Kasumi-1 (cell line): ENCODE results near the gene NUF2.
"Not testable (repeated sequence)": the region's sequence is repeated elsewhere in the genome, so short reads cannot be mapped to it uniquely, and the experiment has no call there.

Experiments
- DNase-seq, 2 experiments: peaks; one replicate each; lab custom pipeline; 2025; lab: John Stamatoyannopoulos, UW

Gene NUF2

DNA sequence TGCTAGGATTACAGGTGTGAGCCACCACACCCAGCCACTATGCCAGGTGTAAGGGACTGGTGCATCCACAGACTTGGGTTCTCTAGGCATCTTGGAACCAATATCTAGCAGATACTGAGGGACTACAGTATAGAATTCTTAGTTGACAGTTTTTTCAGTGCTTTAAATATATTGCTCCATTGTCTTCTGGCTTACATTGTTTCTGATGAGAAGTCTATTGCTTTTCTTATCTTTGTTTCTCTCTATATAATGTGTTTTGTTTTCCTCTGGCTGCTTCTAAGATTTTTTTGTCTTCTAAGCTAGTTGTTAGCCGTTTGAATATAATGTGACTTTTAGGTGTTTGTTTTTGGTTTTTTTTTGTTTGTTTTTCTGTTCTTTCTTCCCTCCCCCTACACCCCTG, 13.5 kb downstream of the NUF2 start:
- no peak for DNase-seq

DNA sequence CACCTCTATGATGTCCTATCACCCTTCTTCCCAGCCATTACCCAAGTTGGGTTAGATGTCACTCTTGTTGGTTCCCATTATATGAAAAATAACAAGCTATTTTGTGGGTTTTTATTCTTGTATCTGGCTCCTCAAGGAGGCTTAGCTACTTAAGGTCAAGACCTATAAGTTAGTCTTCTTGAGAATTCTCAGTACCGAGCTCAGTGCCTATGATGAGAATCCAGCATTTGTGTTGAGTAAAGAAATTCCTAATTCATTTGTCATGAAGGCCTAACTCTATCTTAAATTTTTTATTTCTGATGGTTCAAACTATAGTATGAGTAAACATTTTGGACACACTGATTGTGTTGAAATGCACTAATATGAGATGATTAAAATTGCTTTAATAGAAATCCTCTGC, 15.9 kb downstream of the NUF2 start:
- DNase-seq = no peak

DNA sequence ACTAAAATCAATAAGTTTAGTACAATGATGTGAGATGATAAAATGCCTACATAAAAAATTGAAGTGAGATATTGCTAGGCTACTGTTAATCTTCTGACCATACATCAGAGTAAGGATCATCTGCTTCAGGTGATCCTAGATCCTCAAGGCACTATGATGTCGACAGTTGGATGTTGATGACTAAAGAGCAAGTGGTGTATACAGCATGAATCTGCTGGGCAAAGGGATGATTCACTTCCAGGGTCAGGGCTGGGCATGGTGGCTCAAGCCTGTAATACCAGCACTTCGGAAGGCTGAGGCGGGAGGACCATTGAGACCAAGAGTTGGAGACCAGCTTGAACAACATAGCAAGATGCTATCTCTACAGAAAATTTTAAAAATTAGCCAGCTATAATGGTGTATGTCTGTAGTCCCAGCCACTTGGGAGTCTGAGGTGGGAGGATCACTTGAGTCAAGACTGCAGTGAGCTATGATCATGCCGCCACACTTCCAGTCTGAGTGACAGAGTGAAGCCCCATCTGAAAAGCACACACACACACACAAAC, 24.6 kb downstream of the NUF2 start:
- DNase-seq = no peak

DNA sequence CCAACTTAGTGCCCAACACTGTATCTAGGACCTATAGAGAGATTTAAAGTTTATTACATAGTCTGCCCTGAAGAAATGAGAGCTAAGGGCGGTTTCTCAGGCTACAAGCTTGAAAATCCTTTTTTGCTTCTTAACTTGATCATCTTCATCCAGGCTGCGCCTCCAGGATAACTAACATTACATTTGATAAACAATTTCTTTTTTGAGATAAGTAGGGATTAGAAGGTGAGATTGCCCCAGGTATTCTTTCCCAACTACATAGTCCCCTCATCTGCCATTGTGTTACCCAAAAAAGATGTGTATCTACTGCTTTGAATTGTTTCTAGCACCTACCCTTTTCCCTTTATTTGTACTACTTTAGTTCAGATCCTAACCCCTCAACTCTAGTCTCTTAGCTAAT, 25.4 kb downstream of the NUF2 start:
- DNase-seq = no peak

DNA sequence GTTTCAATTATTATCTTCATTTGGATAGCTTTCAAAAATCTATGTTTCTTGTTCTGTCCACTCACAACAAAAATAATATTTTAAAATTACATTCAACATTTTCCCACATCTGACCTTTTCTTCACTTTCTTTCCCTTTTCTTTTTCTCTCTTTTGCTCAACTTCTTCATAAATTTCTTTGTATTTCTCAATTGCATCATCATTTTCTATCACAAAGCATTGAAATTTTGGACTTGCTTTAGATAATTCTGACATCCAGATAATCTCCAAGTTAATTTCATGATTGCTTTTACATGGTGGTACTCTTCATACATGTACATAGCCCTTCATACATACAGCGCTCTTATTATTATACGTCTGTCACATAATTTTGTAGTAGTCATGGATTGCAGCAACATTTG, 30.2 kb downstream of the NUF2 start:
- no peak for DNase-seq

DNA sequence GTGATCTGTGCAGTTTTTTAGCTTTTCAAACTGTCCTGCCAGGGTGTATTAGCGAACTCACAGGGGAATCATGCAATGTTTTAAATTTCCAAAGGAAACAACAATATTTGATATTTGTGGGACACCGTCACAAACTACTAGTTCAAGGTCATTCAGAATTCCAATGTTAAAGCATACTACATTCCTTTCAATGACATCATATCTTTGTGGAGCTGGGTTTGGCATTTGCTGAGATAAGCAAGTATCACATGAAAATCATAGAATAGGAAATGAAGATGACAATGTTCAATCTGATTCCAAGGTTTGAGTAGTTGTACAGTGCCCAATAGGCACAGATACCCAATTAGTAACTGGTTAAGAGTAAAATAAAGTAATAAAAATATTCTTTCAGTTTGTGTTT, 35.6 kb downstream of the NUF2 start:
- DNase-seq = no peak

DNA sequence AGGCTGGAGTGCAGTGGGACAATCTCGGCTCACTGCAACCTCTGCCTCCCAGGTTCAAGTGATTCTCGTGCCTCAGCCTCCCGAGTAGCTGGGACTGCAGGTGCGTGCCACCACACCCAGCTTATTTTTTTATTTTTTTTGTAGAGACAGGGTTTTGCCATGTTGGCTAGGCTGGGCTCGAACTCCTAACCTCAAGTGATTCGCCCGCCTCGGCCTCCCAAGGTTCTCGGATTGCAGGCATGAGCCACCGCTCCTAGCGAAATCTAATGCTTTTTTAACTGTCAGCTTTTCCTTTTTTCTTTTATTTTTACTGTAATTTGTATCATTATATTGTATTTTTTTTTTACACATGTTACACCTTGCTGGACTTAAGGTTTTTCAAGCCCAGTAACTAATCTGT, 36.4 kb downstream of the NUF2 start:
- not testable (repeated sequence) for DNase-seq

DNA sequence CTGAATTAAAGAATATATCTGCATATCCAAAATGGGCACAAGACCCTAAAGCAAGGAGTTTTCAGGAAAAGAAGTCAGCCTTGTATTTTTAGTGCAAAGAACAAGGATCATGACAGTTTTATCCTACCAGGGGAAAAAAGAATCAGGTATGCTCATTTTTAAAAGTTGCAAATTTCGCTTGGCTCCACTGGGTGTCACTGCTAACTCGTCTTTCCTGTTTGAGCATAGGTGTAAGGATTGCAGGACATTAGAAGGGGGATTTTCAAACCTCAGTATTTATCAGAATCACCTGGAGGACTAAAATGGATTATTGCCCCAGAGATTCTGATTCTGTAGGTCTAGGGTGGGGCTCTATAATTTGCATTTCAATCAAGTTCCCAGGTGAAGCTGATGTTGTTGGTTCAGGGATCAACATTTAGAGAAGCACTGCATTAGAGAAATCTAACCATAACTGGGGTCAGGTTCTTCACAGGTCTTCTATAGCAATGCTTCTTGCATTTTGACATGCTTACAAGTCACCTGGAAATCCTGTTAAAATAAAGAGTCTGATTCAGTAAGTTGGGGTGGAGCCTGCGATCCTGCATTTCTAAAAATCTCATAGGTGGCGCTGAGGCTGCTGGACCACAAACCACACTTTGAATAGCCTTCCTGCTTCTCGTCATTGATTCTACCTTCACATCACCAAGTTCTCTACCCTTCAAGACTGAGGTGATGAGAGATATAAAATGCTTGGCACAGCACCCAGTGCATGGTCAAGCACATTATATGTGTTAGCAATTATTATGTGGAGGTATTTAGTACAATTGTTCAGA, 39.6 kb downstream of the NUF2 start:
- DNase-seq = peak; percentile 4 to 40

DNA sequence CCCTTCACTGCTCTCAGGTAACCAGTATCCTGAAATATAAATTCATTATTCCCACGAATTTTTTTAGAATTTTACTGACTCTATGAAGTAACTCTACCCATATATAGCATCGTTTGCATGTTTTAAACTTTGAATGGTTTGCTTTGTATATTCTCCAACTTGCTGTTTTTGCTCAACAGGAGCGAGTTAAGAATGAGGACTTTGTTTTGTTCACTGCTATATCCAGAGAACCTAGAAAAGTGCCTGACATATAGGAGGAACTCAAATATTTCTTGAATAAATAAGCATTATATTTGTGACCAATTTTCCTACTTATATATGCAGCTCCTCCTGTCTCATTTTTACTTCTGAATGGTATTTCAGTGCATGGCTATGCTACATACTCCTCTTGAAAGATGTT, 43.4 kb downstream of the NUF2 start:
- no peak for DNase-seq

DNA sequence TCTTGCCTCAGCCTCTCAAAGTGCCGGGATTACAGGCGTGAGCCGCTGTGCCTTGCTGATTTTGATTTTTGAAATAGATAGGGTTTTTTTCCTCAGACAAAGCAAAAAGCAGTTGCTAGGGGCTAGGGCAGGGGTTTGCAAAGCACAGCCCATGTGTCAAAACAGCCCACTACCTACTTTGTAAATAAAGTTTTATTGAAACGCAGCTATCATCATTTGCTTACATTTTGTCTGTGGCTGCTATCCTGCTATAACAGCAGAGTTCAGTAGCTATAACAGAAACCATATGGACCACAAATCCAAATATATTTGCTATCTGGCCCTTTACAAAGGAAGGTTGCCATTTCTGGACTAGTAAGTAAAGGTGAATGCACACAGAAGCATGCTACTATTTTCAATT, 44.8 kb downstream of the NUF2 start:
- no peak for DNase-seq

DNA sequence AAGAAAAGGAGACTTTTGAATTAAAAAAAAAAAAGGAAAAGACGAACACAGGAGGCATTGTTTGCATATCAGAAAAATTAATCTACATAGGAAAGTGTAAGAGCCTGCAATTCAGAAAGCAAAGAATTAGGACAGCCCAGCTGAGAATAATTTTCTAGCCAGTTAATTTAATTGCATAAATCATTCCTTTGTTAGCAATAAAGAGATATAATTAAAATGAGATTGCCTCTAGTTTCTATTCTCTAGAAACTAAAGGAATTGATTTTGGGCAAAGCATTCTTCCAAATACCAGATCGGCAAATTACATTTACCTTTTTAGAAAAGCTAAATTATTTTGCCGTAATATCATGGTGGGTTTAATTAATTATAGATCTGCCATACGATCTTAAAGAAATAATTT, 46.0 kb downstream of the NUF2 start:
- no peak for DNase-seq

DNA sequence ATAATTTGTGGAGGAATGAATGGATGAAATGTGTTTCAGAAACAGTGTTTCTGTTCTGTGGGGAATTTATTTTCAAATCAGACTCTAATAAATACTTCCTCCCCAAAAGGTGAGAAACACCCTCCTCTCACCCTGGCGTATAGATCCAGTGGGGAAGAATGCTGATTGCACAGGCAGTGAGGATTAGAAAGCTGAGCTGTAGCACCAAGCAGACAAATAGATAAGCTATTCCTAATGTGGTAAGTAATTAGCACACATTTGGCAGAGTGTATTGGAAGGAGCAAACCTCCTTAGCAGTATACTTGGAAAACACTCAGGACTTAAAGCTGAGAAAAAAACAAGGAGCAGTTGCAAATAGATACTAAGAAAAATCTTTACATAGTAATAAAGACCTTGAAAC, 50.8 kb downstream of the NUF2 start:
- DNase-seq = no peak

DNA sequence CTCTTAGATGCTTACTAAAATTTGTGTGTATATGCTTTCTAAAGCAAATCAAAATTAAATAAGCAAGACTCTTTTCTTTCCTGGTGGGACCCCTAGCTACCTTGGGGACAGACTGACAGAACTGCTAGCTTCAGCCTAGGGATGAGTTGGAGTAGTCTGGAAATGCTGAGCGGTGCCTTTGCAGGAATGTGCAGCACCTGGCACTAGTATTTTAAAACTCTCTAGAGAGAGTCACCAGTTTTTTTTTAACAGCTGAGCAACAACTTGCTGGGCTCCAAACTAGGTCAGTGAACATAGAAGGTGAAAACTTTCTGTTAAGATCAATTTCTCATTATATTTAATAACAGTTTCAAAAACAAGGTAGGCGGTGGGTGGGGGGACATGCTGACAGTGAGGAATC, 56.8 kb downstream of the NUF2 start:
- no peak for DNase-seq

DNA sequence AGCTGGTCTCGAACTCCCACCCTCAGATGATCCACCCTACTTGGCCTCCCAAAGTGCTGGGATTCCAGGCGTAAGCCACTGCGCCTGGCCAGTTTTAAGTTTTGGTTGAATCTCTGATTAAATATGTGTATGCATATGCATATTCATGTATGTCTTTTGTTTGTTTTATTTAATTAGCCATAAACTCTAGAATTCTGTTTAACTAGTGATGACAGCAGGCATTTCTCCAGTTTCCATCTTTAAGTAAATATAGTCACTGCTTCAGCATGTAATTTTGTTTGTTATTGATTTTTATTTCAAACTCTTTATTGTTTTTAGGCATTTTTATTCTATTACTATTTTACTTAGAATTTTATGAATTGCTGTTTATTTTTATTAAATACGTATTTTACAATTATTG, 58.0 kb downstream of the NUF2 start:
- no peak for DNase-seq

DNA sequence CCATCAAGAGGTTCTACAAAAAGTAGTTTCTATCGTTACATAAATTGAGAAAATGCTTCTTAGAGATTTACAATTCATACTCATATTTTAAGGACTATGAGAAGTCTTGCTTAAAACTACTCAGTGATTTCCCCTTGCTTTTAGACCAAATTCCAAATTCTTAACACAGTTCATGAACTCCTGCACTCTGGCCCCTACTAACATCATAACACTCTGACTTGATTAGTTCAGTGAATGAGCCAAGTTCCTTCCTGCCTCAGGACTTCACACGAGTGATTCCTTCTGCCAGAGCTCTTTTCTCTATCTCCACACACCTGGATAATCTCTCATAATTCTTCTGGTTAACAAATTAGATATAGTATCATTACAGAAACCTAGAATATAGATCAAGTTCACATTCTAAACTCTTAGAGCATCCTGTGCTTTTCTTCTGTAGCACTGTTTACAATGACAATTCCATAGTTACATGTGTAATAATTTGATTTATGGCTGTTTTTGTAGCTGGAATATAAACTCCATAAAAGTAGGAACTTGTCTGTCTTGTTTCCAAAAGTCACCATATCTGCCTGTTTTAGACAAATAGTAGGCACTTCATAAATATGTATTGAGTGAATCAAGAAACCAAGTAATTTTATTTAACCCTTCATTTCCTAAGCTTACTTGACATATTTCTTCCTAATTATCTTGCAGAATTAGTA, 59.9 kb downstream of the NUF2 start:
- DNase-seq = no peak

DNA sequence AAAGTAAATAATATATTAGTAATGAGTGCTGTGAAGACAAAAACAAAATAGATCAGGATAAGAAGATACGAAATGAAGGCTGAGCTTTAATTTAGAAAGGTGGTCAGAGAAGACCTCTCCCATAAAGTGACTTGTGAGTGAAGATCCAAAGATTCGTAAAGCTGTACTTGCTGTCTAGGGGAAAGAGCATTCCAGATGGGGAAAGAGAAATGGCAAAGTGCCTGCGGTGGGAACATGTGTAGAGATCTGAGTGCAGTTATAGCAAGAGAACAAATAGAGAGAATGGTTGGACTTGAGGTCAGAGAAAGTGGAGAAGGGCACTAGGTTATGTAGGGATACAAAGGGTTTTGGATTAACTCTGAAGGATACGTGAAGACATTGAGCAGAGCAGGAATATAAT, 60.6 kb downstream of the NUF2 start:
- DNase-seq = no peak

DNA sequence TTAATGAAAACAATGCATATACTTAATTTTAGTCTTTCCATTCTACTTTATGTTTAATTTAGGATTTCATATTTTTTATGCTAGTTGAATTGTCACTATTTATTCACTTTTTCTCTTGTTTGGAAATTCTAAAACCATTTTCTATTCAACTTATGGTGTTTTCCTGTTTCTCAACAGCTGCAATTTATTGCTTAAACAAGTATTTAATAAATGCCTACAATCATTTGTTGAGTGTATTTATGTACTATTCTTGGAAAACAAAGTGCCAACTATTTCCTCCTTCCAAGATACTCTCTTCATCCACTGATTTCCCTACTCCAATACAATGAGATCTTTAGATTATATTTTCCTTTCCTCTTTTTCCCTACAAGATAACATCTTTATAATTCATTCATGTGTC, 65.4 kb downstream of the NUF2 start:
- no peak for DNase-seq

DNA sequence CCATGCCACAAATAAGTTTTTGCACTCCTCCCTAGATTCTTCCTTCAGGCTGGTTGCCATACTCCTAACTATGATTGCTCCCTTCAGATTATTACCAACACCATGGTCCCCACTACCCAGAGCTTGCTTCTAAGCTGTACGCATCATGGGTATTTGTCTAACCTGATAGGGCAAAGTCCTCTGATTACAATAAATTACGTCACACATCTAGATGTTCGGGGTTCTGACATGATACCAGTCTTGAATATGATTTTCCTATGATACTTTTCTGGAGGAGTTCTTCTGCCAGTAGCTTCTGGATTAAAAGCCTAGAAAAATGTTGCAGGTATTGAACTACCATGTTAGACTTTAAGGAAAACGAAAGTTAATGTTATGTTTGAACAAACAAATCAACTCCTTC, 67.2 kb downstream of the NUF2 start:
- no peak for DNase-seq

DNA sequence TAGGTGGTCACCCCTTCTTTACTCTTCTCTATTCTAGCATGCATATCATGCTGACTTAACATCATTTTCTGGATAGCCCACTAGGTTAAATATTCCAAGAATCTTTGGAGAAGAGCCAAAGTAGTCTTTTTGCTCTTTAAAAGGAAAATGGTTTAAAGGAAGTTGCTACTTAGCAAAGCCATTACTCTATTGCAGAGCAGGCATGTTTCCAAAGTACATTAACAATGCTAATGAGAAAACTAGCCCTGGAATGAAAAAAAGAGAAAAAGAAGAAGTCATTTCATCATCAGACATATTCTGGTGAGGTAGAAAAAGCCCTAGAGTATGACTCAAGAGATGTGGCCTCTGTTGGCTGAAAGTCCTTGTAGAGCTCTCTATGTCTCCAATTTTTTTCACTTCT, 74.0 kb downstream of the NUF2 start:
- no peak for DNase-seq

DNA sequence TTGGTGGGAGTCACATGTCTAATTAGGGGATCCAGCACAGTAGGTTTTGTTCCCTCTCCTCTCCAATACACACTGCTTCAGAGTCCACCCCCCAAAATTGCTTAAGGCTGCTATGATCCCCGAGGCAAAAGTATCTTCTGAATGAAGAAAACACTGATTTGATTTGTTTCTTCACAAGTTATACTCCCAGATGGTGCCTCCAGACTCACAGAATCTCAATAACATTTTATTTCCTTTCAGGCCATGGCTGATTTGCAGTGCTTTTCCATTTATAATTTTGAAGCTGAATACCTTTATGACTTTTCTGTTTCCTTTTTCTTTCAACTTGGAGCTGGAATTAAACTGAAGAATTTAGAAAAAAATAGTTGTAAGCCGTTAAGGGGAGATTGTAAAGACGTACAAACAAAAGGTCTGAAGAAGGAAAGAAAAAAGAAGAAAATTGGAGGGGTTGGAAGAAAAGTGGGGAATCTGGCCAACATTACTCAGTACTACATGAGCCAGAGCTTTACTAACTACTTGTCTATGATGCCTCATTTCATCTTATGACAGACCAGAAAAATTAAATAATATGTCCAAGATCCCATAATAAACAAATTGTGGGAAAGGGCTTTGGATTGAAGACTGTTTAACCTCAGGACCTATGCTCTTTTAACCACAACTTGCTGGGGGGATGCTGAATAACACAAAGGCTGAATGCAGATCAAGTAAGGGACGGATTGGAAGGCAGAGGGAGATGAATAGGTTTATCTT, 75.9 kb downstream of the NUF2 start:
- no peak for DNase-seq

DNA sequence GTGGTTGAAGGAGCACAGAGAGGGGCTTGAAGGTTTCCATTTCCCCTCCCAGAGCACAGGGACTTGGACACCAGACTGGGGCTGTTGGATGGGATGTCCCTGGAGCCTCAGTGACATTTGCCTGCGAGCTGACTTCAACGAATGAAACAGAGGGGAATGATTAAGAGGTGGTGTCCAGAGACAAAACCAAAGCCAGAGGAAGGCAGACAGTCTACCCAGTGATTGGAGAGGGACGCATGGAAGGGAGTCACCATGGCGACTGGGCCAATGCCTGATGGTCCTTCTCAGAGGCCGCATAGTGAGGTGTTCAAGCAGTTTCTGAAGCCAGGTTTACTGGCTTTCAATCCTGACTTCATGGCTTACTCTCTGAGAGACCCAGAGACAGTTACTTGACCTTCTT, 77.2 kb downstream of the NUF2 start:
- DNase-seq = no peak

DNA sequence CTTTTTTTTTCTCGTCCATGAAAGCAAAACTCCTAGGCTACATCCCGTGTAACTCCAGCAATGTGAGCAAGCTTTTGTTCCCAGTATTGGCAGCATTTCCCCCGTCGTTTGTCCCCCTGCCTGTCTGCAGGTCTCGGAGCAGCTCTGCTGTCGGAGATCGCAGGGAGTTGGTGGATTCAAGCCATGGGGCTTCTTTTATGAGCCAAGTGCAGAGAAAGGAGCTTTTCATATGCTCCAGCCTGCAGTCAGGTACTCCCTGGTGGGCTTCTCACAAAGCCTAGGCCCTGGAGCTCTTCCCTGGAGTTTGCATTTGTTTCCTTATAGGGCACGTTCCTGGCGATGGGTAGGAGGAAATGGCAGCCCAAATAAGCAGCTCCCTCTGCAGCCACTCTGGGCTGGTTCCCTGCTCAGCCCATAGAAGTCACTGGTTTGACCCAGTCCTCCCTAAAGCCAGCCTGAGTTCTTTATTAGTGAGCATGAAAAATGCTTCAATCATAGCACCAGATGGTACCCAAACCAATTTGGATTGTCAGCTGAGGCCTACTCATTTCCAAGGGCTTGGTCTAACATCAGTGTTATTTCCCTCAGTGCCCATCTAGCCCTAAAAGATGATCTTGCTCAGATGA, 78.3 kb downstream of the NUF2 start:
- DNase-seq = no peak
